ENCODE results near the gene CYREN.

The CYREN gene

DNA sequence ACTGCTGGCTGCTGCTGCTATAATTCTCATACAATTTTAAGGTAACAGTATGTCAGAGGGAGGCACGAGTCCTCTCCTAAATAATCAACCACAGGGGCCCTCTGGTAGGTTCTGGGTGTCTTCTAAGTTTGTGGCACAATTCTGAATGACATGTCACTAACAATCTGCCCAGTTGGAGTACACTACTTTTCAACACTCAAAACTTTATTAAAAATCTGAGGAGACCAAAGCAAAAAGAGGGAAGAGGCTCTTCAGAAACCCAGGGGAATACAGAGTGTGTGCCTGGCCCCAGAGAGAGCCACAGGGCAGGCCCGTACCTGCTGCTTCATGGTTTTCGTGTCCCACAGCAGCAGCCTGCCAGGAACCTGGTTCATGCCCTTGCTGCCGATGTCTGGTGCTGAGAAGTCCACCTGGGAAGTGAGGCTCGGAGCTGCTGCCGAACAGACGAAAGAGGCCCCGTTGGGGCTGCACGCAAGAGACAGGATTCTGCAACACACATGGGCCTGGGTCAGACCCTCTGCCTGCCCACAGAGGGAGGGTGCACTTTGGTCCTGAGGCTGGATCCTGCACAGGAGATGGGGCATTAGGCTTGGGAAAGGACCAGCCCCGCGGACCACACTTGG is 22.5 kb upstream of the CYREN start:
- H3K79me2 ChIP-seq (ENCODE audit: insufficient read depth, low read length): no peaks in the 10 kb centered on the region
- H3K27me3 ChIP-seq (ENCODE audit: low read length): no peaks in the 10 kb centered on the region
- no peak overlapping the region for H2AFZ ChIP-seq (ENCODE audit: low read depth, low read length, severe bottlenecking)
- H3K4me2 ChIP-seq (ENCODE audit: low read depth, low read length, poor library complexity, severe bottlenecking): no peak overlapping the region
- H3K9me2 ChIP-seq (replicated peaks; ENCODE audit: insufficient read depth, low read length): no peaks in the 10 kb centered on the region
- H3K9me3 ChIP-seq (ENCODE audit: insufficient read depth, low read length): no peaks in the 10 kb centered on the region
- H3K9ac ChIP-seq (ENCODE audit: low read length): no peak overlapping the region
- H3K4me3 ChIP-seq (ENCODE audit: insufficient read depth, low read length, poor library complexity, severe bottlenecking): no peak overlapping the region
- no peak overlapping the region for H3K27ac ChIP-seq (ENCODE audit: low read depth, low read length)
- no peak for TF ChIP-seq EZH2phosphoT487 (conservative IDR thresholded peaks at IDR 0.05; ENCODE audit: low read length)
- TF ChIP-seq, protein P1, sequence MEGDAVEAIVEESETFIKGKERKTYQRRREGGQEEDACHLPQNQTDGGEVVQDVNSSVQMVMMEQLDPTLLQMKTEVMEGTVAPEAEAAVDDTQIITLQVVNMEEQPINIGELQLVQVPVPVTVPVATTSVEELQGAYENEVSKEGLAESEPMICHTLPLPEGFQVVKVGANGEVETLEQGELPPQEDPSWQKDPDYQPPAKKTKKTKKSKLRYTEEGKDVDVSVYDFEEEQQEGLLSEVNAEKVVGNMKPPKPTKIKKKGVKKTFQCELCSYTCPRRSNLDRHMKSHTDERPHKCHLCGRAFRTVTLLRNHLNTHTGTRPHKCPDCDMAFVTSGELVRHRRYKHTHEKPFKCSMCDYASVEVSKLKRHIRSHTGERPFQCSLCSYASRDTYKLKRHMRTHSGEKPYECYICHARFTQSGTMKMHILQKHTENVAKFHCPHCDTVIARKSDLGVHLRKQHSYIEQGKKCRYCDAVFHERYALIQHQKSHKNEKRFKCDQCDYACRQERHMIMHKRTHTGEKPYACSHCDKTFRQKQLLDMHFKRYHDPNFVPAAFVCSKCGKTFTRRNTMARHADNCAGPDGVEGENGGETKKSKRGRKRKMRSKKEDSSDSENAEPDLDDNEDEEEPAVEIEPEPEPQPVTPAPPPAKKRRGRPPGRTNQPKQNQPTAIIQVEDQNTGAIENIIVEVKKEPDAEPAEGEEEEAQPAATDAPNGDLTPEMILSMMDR (IDR thresholded peaks at IDR 0.05; ENCODE audit: insufficient read depth, low read length, poor library complexity, severe bottlenecking): no peak
- H3F3A ChIP-seq (ENCODE audit: insufficient read depth): no peaks in the 10 kb centered on the region
- H3K36me3 ChIP-seq (ENCODE audit: low read length): no peaks in the 10 kb centered on the region
- H4K20me1 ChIP-seq (ENCODE audit: low read depth, low read length): no peaks in the 10 kb centered on the region

DNA sequence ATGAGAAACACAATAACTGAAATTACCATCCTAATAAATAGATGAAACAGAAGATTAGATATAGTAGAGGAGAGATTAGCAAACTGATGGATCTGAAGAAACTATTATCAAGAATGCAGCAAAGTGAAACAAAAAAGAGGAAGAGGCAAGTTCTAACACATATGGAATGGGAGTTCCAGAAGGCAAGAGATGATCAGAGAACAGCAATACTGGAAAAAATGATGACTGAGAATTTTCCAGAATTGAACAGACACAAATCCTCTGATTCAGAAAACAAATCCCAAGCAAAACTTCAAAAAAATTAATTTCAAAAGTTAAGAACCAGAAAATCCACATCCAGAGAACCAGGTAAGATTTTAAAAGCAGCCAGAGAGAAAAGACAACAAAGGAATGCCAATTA is 20.2 kb upstream of the CYREN start:
- TF ChIP-seq EZH2phosphoT487 (conservative IDR thresholded peaks at IDR 0.05; ENCODE audit: low read length): no peak
- TF ChIP-seq, protein P1 (IDR thresholded peaks at IDR 0.05; ENCODE audit: insufficient read depth, low read length, poor library complexity, severe bottlenecking): no peak
- no peak overlapping the region for H3K4me3 ChIP-seq (ENCODE audit: insufficient read depth, low read length, poor library complexity, severe bottlenecking)
- H3K9me3 ChIP-seq (ENCODE audit: insufficient read depth, low read length): no peaks in the 10 kb centered on the region
- no peak overlapping the region for H3K9ac ChIP-seq (ENCODE audit: low read length)
- no peaks in the 10 kb centered on the region for H3K79me2 ChIP-seq (ENCODE audit: insufficient read depth, low read length)
- no peaks in the 10 kb centered on the region for H3F3A ChIP-seq (ENCODE audit: insufficient read depth)
- H3K9me2 ChIP-seq (replicated peaks; ENCODE audit: insufficient read depth, low read length): no peaks in the 10 kb centered on the region
- H3K27ac ChIP-seq (ENCODE audit: low read depth, low read length): no peak overlapping the region
- H4K20me1 ChIP-seq (ENCODE audit: low read depth, low read length): no peaks in the 10 kb centered on the region
- H3K27me3 ChIP-seq (ENCODE audit: low read length): no peaks in the 10 kb centered on the region
- H2AFZ ChIP-seq (ENCODE audit: low read depth, low read length, severe bottlenecking): no peak overlapping the region
- no peaks in the 10 kb centered on the region for H3K36me3 ChIP-seq (ENCODE audit: low read length)
- no peak overlapping the region for H3K4me2 ChIP-seq (ENCODE audit: low read depth, low read length, poor library complexity, severe bottlenecking)

DNA sequence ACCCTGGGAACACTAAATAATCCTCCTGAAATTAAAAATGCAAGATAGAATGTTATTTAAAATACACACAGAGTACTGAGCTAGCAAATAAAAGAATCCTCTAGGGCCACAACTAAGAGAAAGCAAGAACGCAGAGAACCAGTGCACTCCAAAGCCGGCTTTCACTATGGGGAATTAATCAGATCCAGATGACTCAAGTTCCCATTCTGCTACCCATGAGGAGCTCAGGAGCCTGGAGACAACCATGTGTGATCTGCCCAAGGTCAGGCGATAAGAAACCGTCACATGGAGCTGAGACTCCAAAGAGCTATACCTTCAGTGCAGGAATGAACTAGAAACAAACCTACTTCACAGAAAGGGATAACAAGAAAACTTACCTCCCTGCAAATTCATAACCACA is 19.5 kb upstream of the CYREN start:
- TF ChIP-seq EZH2phosphoT487 (conservative IDR thresholded peaks at IDR 0.05; ENCODE audit: low read length): no peak
- TF ChIP-seq, protein P1 (IDR thresholded peaks at IDR 0.05; ENCODE audit: insufficient read depth, low read length, poor library complexity, severe bottlenecking): no peak
- Histone ChIP-seq H3K9me2 (replicated peaks; ENCODE audit: insufficient read depth, low read length) (no peaks in the 10 kb centered on the region), H3K4me3 (ENCODE audit: insufficient read depth, low read length, poor library complexity, severe bottlenecking) (no peak overlapping the region), H4K20me1 (ENCODE audit: low read depth, low read length) (no peaks in the 10 kb centered on the region), H3K4me2 (ENCODE audit: low read depth, low read length, poor library complexity, severe bottlenecking) (no peak overlapping the region), H2AFZ (ENCODE audit: low read depth, low read length, severe bottlenecking) (no peak overlapping the region), H3K79me2 (ENCODE audit: insufficient read depth, low read length) (no peaks in the 10 kb centered on the region), H3K27me3 (ENCODE audit: low read length) (no peaks in the 10 kb centered on the region), H3K27ac (ENCODE audit: low read depth, low read length) (no peak overlapping the region), H3K36me3 (ENCODE audit: low read length) (no peaks in the 10 kb centered on the region), H3F3A (ENCODE audit: insufficient read depth) (no peaks in the 10 kb centered on the region), H3K9ac (ENCODE audit: low read length) (no peak overlapping the region), H3K9me3 (ENCODE audit: insufficient read depth, low read length) (no peaks in the 10 kb centered on the region)
